ENCODE measurements around the gene NFIB. TPM values are rescaled to one million over a fixed set of nuclear protein-coding genes. Genes with fewer than 3 reads are reported as not detected.

NFIB gene
- total RNA-seq, 2 donors from 2014 or later = 47.0 to 65.9 TPM

DNA sequence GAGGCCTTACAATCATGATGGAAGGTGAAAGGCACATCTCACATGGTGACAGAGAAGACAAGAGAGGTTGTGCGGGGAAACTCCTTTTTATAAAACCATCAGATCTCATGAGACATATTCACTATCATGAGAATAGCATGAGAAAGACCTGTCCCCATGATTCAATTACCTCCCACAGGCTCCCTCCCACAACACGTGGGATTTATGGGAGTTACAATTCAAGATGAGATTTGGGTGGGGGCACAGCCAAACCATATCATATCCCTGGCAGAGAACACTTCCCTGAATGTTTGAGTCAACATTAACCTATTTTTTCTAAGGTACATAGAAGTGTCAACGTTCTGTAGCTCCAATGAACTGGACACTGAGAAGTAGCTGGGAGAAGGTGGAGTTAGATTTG is 280.9 kb downstream of the NFIB start:
- intact Hi-C loops (cut with DNase I) = no loop called here
- no peak overlapping the region for H3K4me3 ChIP-seq
- WGBS, 2 donors = 59 to 60% methylated on average over 3 of the region's 3 CpGs

More for the DNA sequence above, 280.9 kb downstream of the NFIB start:
- no peaks in the 10 kb centered on the region for H3K9me3 ChIP-seq
- ATAC-seq (no peak), DNase-seq (no peak)
- no peak overlapping the region for H3K27ac ChIP-seq
- no peaks in the 10 kb centered on the region for H3K36me3 ChIP-seq (replicated peaks in 1 of 2; ENCODE audit: insufficient read depth in 1 of 2, low read depth in 2 of 2)
- H3K27me3 ChIP-seq = no peaks in the 10 kb centered on the region
- TF ChIP-seq, protein P1, sequence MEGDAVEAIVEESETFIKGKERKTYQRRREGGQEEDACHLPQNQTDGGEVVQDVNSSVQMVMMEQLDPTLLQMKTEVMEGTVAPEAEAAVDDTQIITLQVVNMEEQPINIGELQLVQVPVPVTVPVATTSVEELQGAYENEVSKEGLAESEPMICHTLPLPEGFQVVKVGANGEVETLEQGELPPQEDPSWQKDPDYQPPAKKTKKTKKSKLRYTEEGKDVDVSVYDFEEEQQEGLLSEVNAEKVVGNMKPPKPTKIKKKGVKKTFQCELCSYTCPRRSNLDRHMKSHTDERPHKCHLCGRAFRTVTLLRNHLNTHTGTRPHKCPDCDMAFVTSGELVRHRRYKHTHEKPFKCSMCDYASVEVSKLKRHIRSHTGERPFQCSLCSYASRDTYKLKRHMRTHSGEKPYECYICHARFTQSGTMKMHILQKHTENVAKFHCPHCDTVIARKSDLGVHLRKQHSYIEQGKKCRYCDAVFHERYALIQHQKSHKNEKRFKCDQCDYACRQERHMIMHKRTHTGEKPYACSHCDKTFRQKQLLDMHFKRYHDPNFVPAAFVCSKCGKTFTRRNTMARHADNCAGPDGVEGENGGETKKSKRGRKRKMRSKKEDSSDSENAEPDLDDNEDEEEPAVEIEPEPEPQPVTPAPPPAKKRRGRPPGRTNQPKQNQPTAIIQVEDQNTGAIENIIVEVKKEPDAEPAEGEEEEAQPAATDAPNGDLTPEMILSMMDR (IDR thresholded peaks at IDR 0.05) = no peak
- no peak for TF ChIP-seq POLR2A (IDR thresholded peaks at IDR 0.05)
- H3K4me1 ChIP-seq = peaks cover 2% of the 10 kb centered on the region

Data from body of pancreas (tissue), 4 donors.